Duodenal mucosa (tissue), 2 donors: ENCODE results near the gene MPL.

Experiments
- H3K27ac ChIP-seq: one replicate; pipeline ENCODE4 v1.7.0; 2013; ENCODE audit warnings: low read depth, low read length
- H3K27me3 ChIP-seq, 2 donors: one replicate each; pipeline ENCODE4 v1.7.0; 2013; ENCODE audit warnings: low read length in 2 of 2, control low read depth in 1 of 2; ENCODE audit not compliant: insufficient read depth in 2 of 2, control insufficient read depth in 1 of 2
- H3K36me3 ChIP-seq, 2 donors: one replicate each; pipeline ENCODE4 v1.7.0; 2013; ENCODE audit warnings: low read length in 2 of 2, control low read depth in 1 of 2; ENCODE audit not compliant: insufficient read depth in 2 of 2, control insufficient read depth in 1 of 2
- H3K4me1 ChIP-seq, 2 donors: one replicate each; pipeline ENCODE4 v1.7.0; 2013; ENCODE audit warnings: low read length in 2 of 2, control low read depth in 1 of 2; ENCODE audit not compliant: insufficient read depth in 2 of 2, control insufficient read depth in 1 of 2
- H3K4me3 ChIP-seq, 2 donors: one replicate each; pipeline ENCODE4 v1.7.0; 2013; ENCODE audit warnings: low read length in 2 of 2, low read depth in 1 of 2
- H3K9ac ChIP-seq, 2 donors: one replicate each; pipeline ENCODE4 v1.7.0; 2013; ENCODE audit warnings: low read length in 2 of 2, low read depth in 1 of 2
- H3K9me3 ChIP-seq, 2 donors: one replicate each; pipeline ENCODE4 v1.7.0; 2013; ENCODE audit warnings: low read length in 2 of 2, control low read depth in 1 of 2; ENCODE audit not compliant: control insufficient read depth in 1 of 2

The MPL gene

DNA sequence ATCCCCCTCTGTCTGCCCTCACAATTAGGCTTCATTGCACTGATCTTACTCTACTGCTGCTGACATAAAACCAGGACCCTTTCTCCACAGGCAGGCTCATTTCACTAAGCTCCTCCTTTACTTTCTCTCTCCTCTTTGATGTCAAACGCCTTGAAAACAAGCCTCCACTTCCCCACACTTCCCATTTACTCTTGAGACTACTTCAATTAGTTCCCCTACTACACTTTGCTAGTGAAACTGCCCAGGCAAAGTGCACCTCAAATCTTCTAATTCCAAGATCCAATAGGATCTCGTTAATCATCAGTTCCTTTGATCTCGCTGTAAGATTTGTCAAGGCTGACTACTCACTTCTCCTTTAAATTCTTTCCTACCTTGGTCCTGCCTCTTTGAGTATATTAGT, 15.3 kb downstream of the MPL start:
- H3K4me1 ChIP-seq = peaks cover 10 to 22% of the 10 kb centered on the region in 2 donors
- H3K36me3 ChIP-seq = no peaks in the 10 kb centered on the region
- no peaks in the 10 kb centered on the region for H3K9me3 ChIP-seq
- no peak overlapping the region for H3K27ac ChIP-seq
- H3K27me3 ChIP-seq = no peaks in the 10 kb centered on the region
- H3K4me3 ChIP-seq = no peak overlapping the region
- no peak overlapping the region for H3K9ac ChIP-seq

DNA sequence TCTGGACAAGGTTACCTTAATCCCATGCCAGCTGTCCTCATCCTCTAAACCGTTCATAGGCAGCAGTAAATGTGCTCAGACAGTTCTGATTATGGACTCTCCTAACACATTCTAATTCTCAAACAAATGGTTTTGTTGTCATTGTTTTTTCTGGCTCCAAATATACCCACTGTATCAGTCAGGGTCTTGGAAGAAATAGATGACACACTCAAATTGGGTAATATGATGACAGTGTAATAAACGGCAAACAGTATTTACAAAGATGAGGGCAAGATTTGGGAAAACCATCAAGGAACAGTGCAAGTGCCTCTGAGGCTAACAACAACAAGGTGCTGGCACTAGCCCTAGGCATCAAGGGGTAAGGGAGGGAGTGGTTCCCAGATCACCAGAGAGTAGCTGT, 16.9 kb downstream of the MPL start:
- no peak overlapping the region for H3K27ac ChIP-seq
- peaks cover 11 to 20% of the 10 kb centered on the region in 2 donors for H3K4me1 ChIP-seq
- H3K9me3 ChIP-seq = no peaks in the 10 kb centered on the region

DNA sequence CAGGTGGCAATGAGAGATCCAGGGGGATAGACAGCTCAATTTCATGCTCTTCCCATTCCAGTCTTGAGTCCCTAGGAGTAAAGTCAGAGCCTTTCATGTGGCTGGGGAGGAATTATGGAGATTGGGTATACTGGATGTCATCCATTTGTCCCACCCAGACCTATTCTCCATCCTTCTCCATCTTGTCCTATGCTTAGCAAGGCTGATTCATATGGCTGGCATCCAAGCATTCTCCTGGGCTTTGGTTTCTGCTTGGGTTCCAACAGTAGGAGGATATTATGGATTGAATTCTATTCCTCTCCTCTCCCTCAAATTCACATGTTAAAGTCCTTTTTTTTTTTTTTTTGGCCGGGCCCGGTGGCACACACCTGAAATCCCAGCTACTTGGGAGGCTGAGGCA, 17.3 kb downstream of the MPL start:
- Histone ChIP-seq H3K36me3 (no peaks in the 10 kb centered on the region), H3K27ac (no peak overlapping the region), H3K4me3 (no peak overlapping the region), H3K9me3 (no peaks in the 10 kb centered on the region), H3K27me3 (no peaks in the 10 kb centered on the region), H3K9ac (no peak overlapping the region), H3K4me1 (peaks cover 16 to 20% of the 10 kb centered on the region in 2 donors)

More for the DNA sequence above, 16.9 kb downstream of the MPL start:
- no peaks in the 10 kb centered on the region for H3K36me3 ChIP-seq
- H3K9ac ChIP-seq = no peak overlapping the region
- H3K27me3 ChIP-seq = no peaks in the 10 kb centered on the region
- H3K4me3 ChIP-seq = no peak overlapping the region

DNA sequence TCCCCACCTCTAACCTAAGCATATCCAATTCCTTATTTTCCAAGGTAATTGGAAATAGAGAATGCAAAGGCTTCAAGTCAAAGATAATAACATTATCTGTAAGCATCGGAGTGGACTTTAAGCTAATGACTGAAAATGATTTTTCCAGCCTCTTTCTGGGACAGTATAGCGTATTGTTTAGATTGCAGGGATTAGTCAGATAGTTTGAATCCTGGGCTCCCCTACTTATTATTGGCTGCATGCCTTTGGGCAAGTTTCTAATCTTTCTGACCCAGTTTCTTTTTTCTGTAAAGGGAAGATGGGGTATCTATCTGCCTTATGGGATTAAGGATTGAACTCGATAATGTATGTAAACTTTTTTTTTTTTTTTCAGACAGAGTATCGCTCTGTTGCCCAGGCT, 19.6 kb downstream of the MPL start:
- H3K36me3 ChIP-seq = peaks cover 15 to 18% of the 10 kb centered on the region in 2 donors
- H3K9ac ChIP-seq = no peak overlapping the region
- no peaks in the 10 kb centered on the region for H3K9me3 ChIP-seq
- peaks cover 26 to 34% of the 10 kb centered on the region in 2 donors for H3K4me1 ChIP-seq
- H3K4me3 ChIP-seq = no peak overlapping the region
- no peak overlapping the region for H3K27ac ChIP-seq
- no peaks in the 10 kb centered on the region for H3K27me3 ChIP-seq

DNA sequence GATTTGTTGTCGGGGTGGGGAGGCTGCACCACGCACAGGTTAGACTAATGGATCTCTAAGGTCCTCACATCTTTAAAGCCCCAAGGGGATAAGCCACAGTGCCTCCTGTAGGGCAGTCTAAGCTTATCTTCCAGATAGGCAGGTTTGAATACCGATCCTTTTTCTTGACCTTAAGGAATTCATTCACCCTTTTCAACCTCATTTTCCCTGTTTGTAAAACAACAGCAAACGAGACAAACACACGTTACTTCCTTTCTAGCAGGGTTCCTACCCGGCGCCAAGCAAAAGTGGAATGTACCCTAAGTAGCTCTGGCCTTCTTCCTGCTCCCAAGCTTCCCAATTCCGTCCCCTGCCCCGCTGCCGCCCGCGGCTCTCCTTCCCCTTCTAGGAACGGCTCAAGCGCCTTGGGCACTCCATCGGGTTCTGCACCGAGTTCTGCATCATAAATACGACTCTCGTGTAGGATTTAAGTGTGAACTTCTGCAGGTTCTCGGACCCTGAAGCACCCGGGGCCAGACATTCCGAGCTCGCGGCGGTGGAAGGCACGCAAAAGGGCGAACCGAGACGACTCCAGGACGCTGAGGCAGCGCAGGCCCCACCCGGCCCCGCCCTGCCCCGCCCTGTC, 20.6 kb downstream of the MPL start:
- Histone ChIP-seq H3K27ac (peak overlapping the region; percentile 71), H3K4me1 (peaks cover 27 to 34% of the 10 kb centered on the region in 2 donors), H3K9ac (peak overlapping the region; percentile 84 to 90), H3K36me3 (peaks cover 15 to 28% of the 10 kb centered on the region in 2 donors), H3K9me3 (no peaks in the 10 kb centered on the region), H3K4me3 (peak overlapping the region; percentile 77 to 80), H3K27me3 (no peaks in the 10 kb centered on the region)

DNA sequence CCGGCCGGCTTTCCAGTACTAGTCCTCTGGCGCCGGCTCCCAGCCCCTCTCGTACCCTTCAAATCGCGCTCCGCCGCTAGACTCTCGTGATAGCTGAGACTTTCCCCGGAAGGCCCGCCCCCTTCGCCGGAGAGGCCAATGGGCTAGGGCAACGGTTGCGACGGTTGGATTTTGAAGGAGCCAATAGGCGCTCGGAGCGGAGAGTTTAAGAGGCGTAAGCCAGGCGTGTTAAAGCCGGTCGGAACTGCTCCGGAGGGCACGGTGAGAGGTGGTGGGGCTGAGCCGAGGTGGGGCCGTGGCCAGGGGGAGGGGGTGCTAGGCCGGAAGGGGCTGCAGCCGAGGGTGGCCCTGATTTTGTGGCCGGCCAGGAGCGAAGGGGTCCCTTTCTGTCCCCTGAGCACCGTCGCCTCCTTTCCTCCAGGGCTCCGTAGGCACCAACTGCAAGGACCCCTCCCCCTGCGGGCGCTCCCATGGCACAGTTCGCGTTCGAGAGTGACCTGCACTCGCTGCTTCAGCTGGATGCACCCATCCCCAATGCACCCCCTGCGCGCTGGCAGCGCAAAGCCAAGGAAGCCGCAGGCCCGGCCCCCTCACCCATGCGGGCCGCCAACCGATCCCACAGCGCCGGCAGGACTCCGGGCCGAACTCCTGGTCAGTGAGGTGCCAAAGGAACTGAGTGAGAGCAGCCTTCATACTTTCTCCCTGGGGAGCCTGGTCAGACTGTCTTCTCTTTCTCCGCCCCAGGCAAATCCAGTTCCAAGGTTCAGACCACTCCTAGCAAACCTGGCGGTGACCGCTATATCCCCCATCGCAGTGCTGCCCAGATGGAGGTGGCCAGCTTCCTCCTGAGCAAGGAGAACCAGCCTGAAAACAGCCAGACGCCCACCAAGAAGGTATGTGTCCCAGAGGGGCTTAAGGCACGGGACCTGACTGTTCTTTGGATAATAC, 21.4 kb downstream of the MPL start, which contains the start of gene CDC20:
CDC20 (plus strand) TSS at position 236 of the 948 bp plus-strand sequence; CDS start at position 471, 235 bp downstream.
- H3K9ac ChIP-seq = peak within 1 kb of the TSS; percentile 84 to 90
- H3K4me1 ChIP-seq = peaks cover 35 to 42% of the 10 kb centered on the region in 2 donors
- H3K4me3 ChIP-seq = peak within 1 kb of the TSS; percentile 77 to 80
- H3K36me3 ChIP-seq = peaks cover 23 to 36% of the 10 kb centered on the region in 2 donors
- peak within 1 kb of the TSS; percentile 71 for H3K27ac ChIP-seq
- H3K27me3 ChIP-seq = no peaks in the 10 kb centered on the region
- H3K9me3 ChIP-seq = no peaks in the 10 kb centered on the region

DNA sequence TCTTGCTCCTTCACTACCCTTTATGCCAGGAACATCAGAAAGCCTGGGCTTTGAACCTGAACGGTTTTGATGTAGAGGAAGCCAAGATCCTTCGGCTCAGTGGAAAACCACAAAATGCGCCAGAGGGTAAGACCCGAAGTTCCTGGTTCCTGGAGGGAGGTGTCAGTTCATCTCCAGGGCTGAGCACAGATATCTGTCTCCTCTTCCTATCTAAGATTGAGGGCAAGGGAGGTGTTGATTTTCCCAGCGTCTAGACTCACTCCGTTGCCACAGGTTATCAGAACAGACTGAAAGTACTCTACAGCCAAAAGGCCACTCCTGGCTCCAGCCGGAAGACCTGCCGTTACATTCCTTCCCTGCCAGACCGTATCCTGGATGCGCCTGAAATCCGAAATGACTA, 22.1 kb downstream of the MPL start:
- H3K4me3 ChIP-seq = peak overlapping the region; percentile 74 to 77
- H3K4me1 ChIP-seq = peaks cover 38 to 47% of the 10 kb centered on the region in 2 donors
- H3K27me3 ChIP-seq = no peaks in the 10 kb centered on the region
- H3K9me3 ChIP-seq = no peaks in the 10 kb centered on the region
- no peak overlapping the region for H3K27ac ChIP-seq
- H3K36me3 ChIP-seq = peaks cover 30 to 43% of the 10 kb centered on the region in 2 donors
- H3K9ac ChIP-seq = peak overlapping the region; percentile 53 to 82

DNA sequence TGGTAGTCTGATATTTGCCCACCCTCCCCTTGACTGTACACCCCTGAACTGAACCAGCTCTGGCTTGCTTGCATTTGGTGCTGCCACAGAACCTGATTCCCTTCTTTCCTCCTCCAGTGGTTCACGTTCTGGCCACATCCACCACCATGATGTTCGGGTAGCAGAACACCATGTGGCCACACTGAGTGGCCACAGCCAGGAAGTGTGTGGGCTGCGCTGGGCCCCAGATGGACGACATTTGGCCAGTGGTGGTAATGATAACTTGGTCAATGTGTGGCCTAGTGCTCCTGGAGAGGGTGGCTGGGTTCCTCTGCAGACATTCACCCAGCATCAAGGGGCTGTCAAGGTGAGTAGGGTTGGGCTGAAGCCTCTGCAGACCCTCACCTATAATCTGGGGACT, 23.0 kb downstream of the MPL start:
- peaks cover 36 to 51% of the 10 kb centered on the region in 2 donors for H3K36me3 ChIP-seq

DNA sequence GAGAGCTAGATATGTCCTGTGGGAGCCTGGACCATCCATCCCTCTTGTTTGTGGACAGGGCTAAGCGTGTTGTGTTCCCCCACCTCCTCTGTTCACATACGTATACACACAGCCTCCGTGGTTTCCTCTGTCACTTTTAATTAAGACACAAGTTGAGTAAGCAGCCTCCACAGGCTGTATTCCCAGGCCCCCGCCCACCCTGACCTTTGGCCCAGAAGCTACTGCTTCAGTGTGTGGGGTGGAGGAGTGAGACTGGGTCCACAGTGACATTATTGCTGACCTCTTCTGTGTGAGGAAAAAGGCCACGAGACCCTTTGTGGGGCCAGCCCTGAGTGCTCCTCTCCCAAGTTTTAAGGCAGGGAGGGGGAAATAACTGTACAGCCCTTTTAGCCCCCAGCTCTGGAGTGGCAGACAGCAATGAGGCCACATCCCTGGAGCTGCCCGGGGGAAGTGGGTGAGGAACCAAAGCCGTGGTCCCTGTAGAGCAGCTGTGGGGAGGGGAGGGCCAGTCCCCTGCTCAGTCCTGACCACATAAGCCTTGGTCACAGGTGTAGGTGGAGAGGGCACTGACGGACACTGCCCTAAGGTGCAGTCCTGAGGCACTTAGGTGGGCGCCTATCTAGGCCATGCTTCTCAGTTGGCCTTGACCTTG, 25.8 kb downstream of the MPL start:
- H3K4me3 ChIP-seq = peak overlapping the region in 1 of 2 donors; percentile 5
- H3K27me3 ChIP-seq = no peaks in the 10 kb centered on the region
- no peak overlapping the region for H3K27ac ChIP-seq
- peaks cover 50 to 63% of the 10 kb centered on the region in 2 donors for H3K4me1 ChIP-seq
- H3K36me3 ChIP-seq = peaks cover 36 to 51% of the 10 kb centered on the region in 2 donors
- no peaks in the 10 kb centered on the region for H3K9me3 ChIP-seq
- peak overlapping the region in 1 of 2 donors; percentile 11 for H3K9ac ChIP-seq

More for the DNA sequence above, 23.0 kb downstream of the MPL start:
- H3K27ac ChIP-seq = no peak overlapping the region
- H3K4me3 ChIP-seq = peak overlapping the region; percentile 74 to 77
- H3K27me3 ChIP-seq = no peaks in the 10 kb centered on the region
- H3K9ac ChIP-seq = peak overlapping the region in 1 of 2 donors; percentile 18
- H3K9me3 ChIP-seq = no peaks in the 10 kb centered on the region
- H3K4me1 ChIP-seq = peaks cover 42 to 52% of the 10 kb centered on the region in 2 donors
